ENCODE data around the gene EHBP1L1. TPM values are rescaled to one million over a fixed set of nuclear protein-coding genes. Genes with fewer than 3 reads are reported as not detected.
A peak's percentile ranks its signal among the peaks of the same experiment; 100 is the strongest.
"Not testable (repeated sequence)": the region's sequence is repeated elsewhere in the genome, so short reads cannot be mapped to it uniquely, and the experiment has no call there.

Gene EHBP1L1
- total and polyA plus RNA-seq, 4 donors: 53.2 to 316 (median 250) TPM

GRCh38 chr11:65634440-65634839 lies 58.6 kb downstream of the EHBP1L1 start:
- Histone ChIP-seq H3K27me3 (ENCODE audit: control insufficient read depth in 1 of 2, insufficient read depth in 2 of 2, low read length in 1 of 2) (no peaks in the 10 kb centered on the region), H3K9me3 (ENCODE audit: control insufficient read depth, low read length) (no peaks in the 10 kb centered on the region), H3K36me3 (ENCODE audit: control insufficient read depth in 1 of 2, insufficient read depth in 2 of 2, low read length in 1 of 2) (peaks cover 0 to 10% of the 10 kb centered on the region in 2 donors), H3K4me3 (ENCODE audit: low read length in 2 of 2) (no peak overlapping the region), H3K4me1 (ENCODE audit: control insufficient read depth in 1 of 2, insufficient read depth in 2 of 2, low read length in 2 of 2) (no peaks in the 10 kb centered on the region), H3K27ac (ENCODE audit: low read depth in 1 of 2, low read length in 2 of 2) (no peak overlapping the region)
- ATAC-seq (ENCODE audit: low FRiP score) (no peak), DNase-seq (no peak)
- intact Hi-C loops (cut with DNase I): no loop called here
- WGBS, 2 donors: 87 to 92% methylated on average over 11 of the region's 11 CpGs

GRCh38 chr11:65634905-65635731 lies 59.3 kb downstream of the EHBP1L1 start:
- no peak for ATAC-seq (ENCODE audit: low FRiP score)
- WGBS, 2 donors: 92 to 93% methylated on average over 46 of the region's 46 CpGs
- Histone ChIP-seq H3K36me3 (ENCODE audit: control insufficient read depth in 1 of 2, insufficient read depth in 2 of 2, low read length in 1 of 2) (peaks cover 0 to 6% of the 10 kb centered on the region in 2 donors), H3K4me3 (ENCODE audit: low read length in 2 of 2) (no peak overlapping the region), H3K27me3 (ENCODE audit: control insufficient read depth in 1 of 2, insufficient read depth in 2 of 2, low read length in 1 of 2) (no peaks in the 10 kb centered on the region), H3K27ac (ENCODE audit: low read depth in 1 of 2, low read length in 2 of 2) (no peak overlapping the region), H3K4me1 (ENCODE audit: control insufficient read depth in 1 of 2, insufficient read depth in 2 of 2, low read length in 2 of 2) (no peaks in the 10 kb centered on the region), H3K9me3 (ENCODE audit: control insufficient read depth, low read length) (no peaks in the 10 kb centered on the region)
- intact Hi-C loops (cut with DNase I): no loop called here
- no peak for DNase-seq

- intact Hi-C loops (cut with DNase I): no loop called here
- Histone ChIP-seq H3K9me3 (ENCODE audit: control insufficient read depth, low read length) (no peaks in the 10 kb centered on the region), H3K27ac (ENCODE audit: low read depth in 1 of 2, low read length in 2 of 2) (no peak overlapping the region), H3K36me3 (ENCODE audit: control insufficient read depth in 1 of 2, insufficient read depth in 2 of 2, low read length in 1 of 2) (peaks cover 0 to 6% of the 10 kb centered on the region in 2 donors), H3K4me3 (ENCODE audit: low read length in 2 of 2) (no peak overlapping the region), H3K27me3 (ENCODE audit: control insufficient read depth in 1 of 2, insufficient read depth in 2 of 2, low read length in 1 of 2) (no peaks in the 10 kb centered on the region), H3K4me1 (ENCODE audit: control insufficient read depth in 1 of 2, insufficient read depth in 2 of 2, low read length in 2 of 2) (no peaks in the 10 kb centered on the region)
- 92% methylated on average over 26 to 28 of the region's 28 CpGs for WGBS, 2 donors
- no peak for ATAC-seq (ENCODE audit: low FRiP score)
- no peak for DNase-seq
These were observed 60.5 kb downstream of the EHBP1L1 start for GRCh38 chr11:65636108-65637031.

GRCh38 chr11:65637032-65637557 lies 61.2 kb downstream of the EHBP1L1 start:
- no peak overlapping the region for H3K27ac ChIP-seq (ENCODE audit: low read depth in 1 of 2, low read length in 2 of 2)
- ATAC-seq (ENCODE audit: low FRiP score): no peak
- H3K4me1 ChIP-seq (ENCODE audit: control insufficient read depth in 1 of 2, insufficient read depth in 2 of 2, low read length in 2 of 2): no peaks in the 10 kb centered on the region
- peaks cover 0 to 6% of the 10 kb centered on the region in 2 donors for H3K36me3 ChIP-seq (ENCODE audit: control insufficient read depth in 1 of 2, insufficient read depth in 2 of 2, low read length in 1 of 2)
- no peak overlapping the region for H3K4me3 ChIP-seq (ENCODE audit: low read length in 2 of 2)
- DNase-seq: no peak
- H3K9me3 ChIP-seq (ENCODE audit: control insufficient read depth, low read length): no peaks in the 10 kb centered on the region
- no peaks in the 10 kb centered on the region for H3K27me3 ChIP-seq (ENCODE audit: control insufficient read depth in 1 of 2, insufficient read depth in 2 of 2, low read length in 1 of 2)
- WGBS, 2 donors: 89 to 92% methylated on average over 3 of the region's 3 CpGs
- intact Hi-C loops (cut with DNase I): no loop called here

GRCh38 chr11:65637794-65638419 lies 62.1 kb downstream of the EHBP1L1 start, which contains the start of gene SIPA1:
Gene SIPA1 (plus strand): TSS chr11:65638101. CDS start chr11:65640922, 2,821 bp downstream.
- H3K27me3 ChIP-seq (ENCODE audit: control insufficient read depth in 1 of 2, insufficient read depth in 2 of 2, low read length in 1 of 2): no peaks in the 10 kb centered on the region
- intact Hi-C loops (cut with DNase I): no loop called here
- H3K4me1 ChIP-seq (ENCODE audit: control insufficient read depth in 1 of 2, insufficient read depth in 2 of 2, low read length in 2 of 2): no peaks in the 10 kb centered on the region
- H3K36me3 ChIP-seq (ENCODE audit: control insufficient read depth in 1 of 2, insufficient read depth in 2 of 2, low read length in 1 of 2): peaks cover 0 to 6% of the 10 kb centered on the region in 2 donors
- peak within 1 kb of the TSS; percentile 30 to 50 for H3K4me3 ChIP-seq (ENCODE audit: low read length in 2 of 2)
- peak; percentile 88 for ATAC-seq (ENCODE audit: low FRiP score)
- peak; percentile 87 to 92 for DNase-seq
- 3% methylated on average over 35 to 46 of the region's 46 CpGs for WGBS, 2 donors
- no peaks in the 10 kb centered on the region for H3K9me3 ChIP-seq (ENCODE audit: control insufficient read depth, low read length)
- H3K27ac ChIP-seq (ENCODE audit: low read depth in 1 of 2, low read length in 2 of 2): peak within 1 kb of the TSS in 1 of 2 donors; percentile 10

- H3K27me3 ChIP-seq (ENCODE audit: control insufficient read depth in 1 of 2, insufficient read depth in 2 of 2, low read length in 1 of 2); DNase-seq; H3K36me3 ChIP-seq (ENCODE audit: control insufficient read depth in 1 of 2, insufficient read depth in 2 of 2, low read length in 1 of 2); intact Hi-C loops (cut with DNase I); ATAC-seq (ENCODE audit: low FRiP score); H3K4me3 ChIP-seq (ENCODE audit: low read length in 2 of 2); H3K9me3 ChIP-seq (ENCODE audit: control insufficient read depth, low read length); H3K27ac ChIP-seq (ENCODE audit: low read depth in 1 of 2, low read length in 2 of 2); H3K4me1 ChIP-seq (ENCODE audit: control insufficient read depth in 1 of 2, insufficient read depth in 2 of 2, low read length in 2 of 2): not testable (repeated sequence)
- 93 to 95% methylated on average over 9 of the region's 9 CpGs for WGBS, 2 donors
These were observed 63.4 kb downstream of the EHBP1L1 start for GRCh38 chr11:65639228-65639597.

GRCh38 chr11:65639623-65640482 lies 64.0 kb downstream of the EHBP1L1 start:
- DNase-seq (no peak), ATAC-seq (ENCODE audit: low FRiP score) (no peak)
- Histone ChIP-seq H3K9me3 (ENCODE audit: control insufficient read depth, low read length) (no peaks in the 10 kb centered on the region), H3K36me3 (ENCODE audit: control insufficient read depth in 1 of 2, insufficient read depth in 2 of 2, low read length in 1 of 2) (peaks cover 0 to 2% of the 10 kb centered on the region in 2 donors), H3K27ac (ENCODE audit: low read depth in 1 of 2, low read length in 2 of 2) (no peak overlapping the region), H3K4me3 (ENCODE audit: low read length in 2 of 2) (no peak overlapping the region), H3K27me3 (ENCODE audit: control insufficient read depth in 1 of 2, insufficient read depth in 2 of 2, low read length in 1 of 2) (no peaks in the 10 kb centered on the region), H3K4me1 (ENCODE audit: control insufficient read depth in 1 of 2, insufficient read depth in 2 of 2, low read length in 2 of 2) (no peaks in the 10 kb centered on the region)
- intact Hi-C loops (cut with DNase I): no loop called here
- WGBS, 2 donors: 79 to 84% methylated on average over 8 of the region's 8 CpGs
